Suprapubic skin (tissue), 4 donors: ENCODE data around the gene TTC28. TPM values are rescaled to one million over a fixed set of nuclear protein-coding genes. Genes with fewer than 3 reads are reported as not detected.
"Not testable (repeated sequence)": the region's sequence is repeated elsewhere in the genome, so short reads cannot be mapped to it uniquely, and the experiment has no call there.

Experiments
- DNase-seq, 2 donors: peaks; one replicate each; pipeline ENCODE4 v3.0.0-alpha.2; 2019; ENCODE audit warnings: low spot score in 2 of 2
- H3K27ac ChIP-seq: fragments of 200-600 bp; sonication (generic); one replicate; pipeline ENCODE4 v1.5.1; 2019
- H3K27me3 ChIP-seq: fragments of 200-600 bp; sonication (generic); one replicate; pipeline ENCODE4 v1.5.1; 2019
- H3K36me3 ChIP-seq: fragments of 200-600 bp; sonication (generic); one replicate; pipeline ENCODE4 v1.5.1; 2019
- H3K4me1 ChIP-seq: fragments of 200-600 bp; sonication (generic); one replicate; pipeline ENCODE4 v1.5.1; 2019
- H3K4me3 ChIP-seq: fragments of 200-600 bp; sonication (generic); one replicate; pipeline ENCODE4 v1.5.1; 2019; ENCODE audit warnings: mild to moderate bottlenecking
- H3K9me3 ChIP-seq: fragments of 200-600 bp; sonication (generic); one replicate; pipeline ENCODE4 v1.5.1; 2019
- CTCF ChIP-seq, 2 donors: fragments of 200-600 bp in 1 of 2; fragments of 450-650 bp in 1 of 2; sonication (generic) in 1 of 2; IDR thresholded peaks; one replicate each; pipeline ENCODE4 v1.5.1; 2016 to 2019; ENCODE audit warnings: antibody characterized with exemption in 2 of 2, mild to moderate bottlenecking in 1 of 2, moderate library complexity in 1 of 2
- EP300 ChIP-seq: sonication (generic); formaldehyde crosslinking; IDR thresholded peaks from one replicate; pipeline ENCODE4 v1.6.1; 2017; ENCODE audit warnings: antibody characterized with exemption
- POLR2A ChIP-seq, 2 donors: fragments of 450-650 bp; IDR thresholded peaks; one replicate each; pipeline ENCODE4 v1.6.1; 2017; ENCODE audit warnings: antibody characterized with exemption in 2 of 2, mild to moderate bottlenecking in 2 of 2, moderate library complexity in 2 of 2
- POLR2AphosphoS5 ChIP-seq, 3 donors: sonication (generic); formaldehyde crosslinking; IDR thresholded peaks; one replicate each; pipeline ENCODE4 v1.6.1; 2017; ENCODE audit warnings: antibody characterized with exemption in 3 of 3
- WGBS: methylation state at CpG from one replicate; pipeline ENCODE4 v1.1.5; 2018; 5-methylcytosine and 5-hydroxymethylcytosine counted together
- total RNA-seq, 4 donors: library from RNA; depleted of rRNA; stranded (reverse); fragments of >200 nt; gene quantifications; one replicate each; pipeline ENCODE4 v1.1.0, GENCODE V29; 2016

The TTC28 gene
- total RNA-seq, 4 donors from 2014 or later = 8.1 to 23.1 (median 11.7) TPM

GRCh38 chr22:28570696-28571373 lies 108.8 kb downstream of the TTC28 start:
- DNase-seq = no peak

GRCh38 chr22:28568974-28569373 lies 110.7 kb downstream of the TTC28 start:
- H3K36me3 ChIP-seq, H3K27me3 ChIP-seq, H3K4me1 ChIP-seq, H3K27ac ChIP-seq, H3K4me3 ChIP-seq, H3K9me3 ChIP-seq, DNase-seq: not testable (repeated sequence)
- WGBS = 98% methylated on average over 3 of the region's 3 CpGs

More at GRCh38 chr22:28570696-28571373, 108.8 kb downstream of the TTC28 start:
- Histone ChIP-seq H3K4me3 (no peak overlapping the region), H3K36me3 (no peaks in the 10 kb centered on the region), H3K4me1 (no peaks in the 10 kb centered on the region), H3K27ac (no peak overlapping the region), H3K27me3 (no peaks in the 10 kb centered on the region), H3K9me3 (no peaks in the 10 kb centered on the region)
- no peak for TF ChIP-seq EP300
- TF ChIP-seq CTCF (IDR thresholded peaks at IDR 0.05) = no peak
- TF ChIP-seq POLR2A (IDR thresholded peaks at IDR 0.05) = no peak
- WGBS = 69% methylated on average over 3 of the region's 3 CpGs

GRCh38 chr22:28568099-28568498 lies 111.5 kb downstream of the TTC28 start:
- DNase-seq = no peak
- H3K27ac ChIP-seq = no peak overlapping the region
- no peaks in the 10 kb centered on the region for H3K36me3 ChIP-seq

GRCh38 chr22:28566920-28567499 lies 112.6 kb downstream of the TTC28 start:
- H3K36me3 ChIP-seq, H3K27ac ChIP-seq, H3K4me3 ChIP-seq, H3K4me1 ChIP-seq, DNase-seq, H3K9me3 ChIP-seq, H3K27me3 ChIP-seq: not testable (repeated sequence)
- WGBS = 96% methylated on average over 12 of the region's 12 CpGs

More at GRCh38 chr22:28568099-28568498, 111.5 kb downstream of the TTC28 start:
- H3K27me3 ChIP-seq = no peaks in the 10 kb centered on the region
- TF ChIP-seq EP300 = no peak
- TF ChIP-seq POLR2AphosphoS5 (IDR thresholded peaks at IDR 0.05) = no peak
- no peak for TF ChIP-seq CTCF (IDR thresholded peaks at IDR 0.05)
- TF ChIP-seq POLR2A (IDR thresholded peaks at IDR 0.05) = no peak
- H3K4me3 ChIP-seq = no peak overlapping the region
- H3K9me3 ChIP-seq = no peaks in the 10 kb centered on the region
- H3K4me1 ChIP-seq = no peaks in the 10 kb centered on the region

GRCh38 chr22:28563636-28564035 lies 116.0 kb downstream of the TTC28 start:
- H3K27me3 ChIP-seq = no peaks in the 10 kb centered on the region
- no peaks in the 10 kb centered on the region for H3K36me3 ChIP-seq
- H3K9me3 ChIP-seq = no peaks in the 10 kb centered on the region
- no peak for DNase-seq
- H3K4me1 ChIP-seq = no peaks in the 10 kb centered on the region
- no peak overlapping the region for H3K27ac ChIP-seq
- TF ChIP-seq CTCF (IDR thresholded peaks at IDR 0.05) = no peak
- TF ChIP-seq EP300 = no peak
- WGBS = 92% methylated on average over 2 of the region's 2 CpGs
- no peak overlapping the region for H3K4me3 ChIP-seq

- 82% methylated on average over 1 of the region's 1 CpG for WGBS
- Histone ChIP-seq H3K4me3 (no peak overlapping the region), H3K4me1 (no peaks in the 10 kb centered on the region), H3K27me3 (no peaks in the 10 kb centered on the region), H3K36me3 (no peaks in the 10 kb centered on the region), H3K27ac (no peak overlapping the region), H3K9me3 (no peaks in the 10 kb centered on the region)
- TF ChIP-seq POLR2A (IDR thresholded peaks at IDR 0.05) (no peak), EP300 (no peak), CTCF (IDR thresholded peaks at IDR 0.05) (no peak), POLR2AphosphoS5 (IDR thresholded peaks at IDR 0.05) (no peak)
- DNase-seq = no peak
Measured at GRCh38 chr22:28562324-28562723, 117.3 kb downstream of the TTC28 start.

GRCh38 chr22:28560743-28561101 lies 118.9 kb downstream of the TTC28 start:
- not testable (repeated sequence) for H3K36me3 ChIP-seq, H3K4me3 ChIP-seq, H3K4me1 ChIP-seq, H3K9me3 ChIP-seq, DNase-seq, H3K27me3 ChIP-seq, H3K27ac ChIP-seq
- 92% methylated on average over 5 of the region's 5 CpGs for WGBS
